GM18526 (cell line): ENCODE results near the gene CNTF.

ENCODE experiments used
- POLR2A ChIP-seq: IDR thresholded peaks from 3 replicates; pipeline ENCODE4 v1.6.1; 2011; ENCODE audit not compliant: insufficient read length; ENCODE audit errors: extremely low read depth

The CNTF gene

GRCh38 chr11:58654079-58654907 is 31.8 kb downstream of the CNTF start:
- TF ChIP-seq POLR2A: no peak

DNA sequence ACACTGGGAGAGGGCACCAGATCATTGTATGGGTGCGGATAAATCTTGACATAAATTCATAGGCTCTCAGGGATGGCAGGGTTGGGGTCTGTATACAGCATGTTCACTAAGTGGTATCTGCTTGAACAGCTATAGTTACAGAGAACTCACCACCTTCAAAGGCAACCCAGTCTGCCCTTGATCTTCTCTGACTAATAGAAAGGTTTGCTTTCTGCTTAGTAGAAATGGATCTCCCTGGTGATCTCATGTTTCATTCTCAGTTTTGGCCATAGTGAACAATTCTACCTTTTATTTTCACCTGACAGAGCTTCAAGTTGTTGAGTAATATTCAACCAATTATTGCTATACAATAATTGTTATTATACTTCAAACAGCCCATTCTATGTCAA is 32.4 kb downstream of the CNTF start:
- TF ChIP-seq POLR2A: no peak

DNA sequence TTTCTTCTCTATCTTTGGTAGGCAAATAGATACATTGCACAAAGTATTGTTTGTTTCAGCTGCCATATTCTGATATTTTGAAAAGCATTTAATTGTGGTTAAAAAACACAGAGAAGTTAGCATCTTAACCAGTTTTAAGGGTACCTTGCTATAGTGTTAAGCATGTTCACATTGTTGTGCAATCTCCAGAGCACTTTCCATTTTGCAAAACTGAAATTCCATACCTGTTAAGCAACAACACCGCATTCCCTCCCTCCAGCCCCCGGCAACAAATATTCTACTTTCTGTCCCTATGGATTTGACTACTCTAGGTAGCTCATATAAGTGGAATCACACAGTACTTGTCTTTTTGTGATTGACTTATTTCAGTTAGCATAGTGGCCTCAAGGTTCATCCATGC is 33.9 kb downstream of the CNTF start:
- no peak for TF ChIP-seq POLR2A

GRCh38 chr11:58658623-58659022 is 36.2 kb downstream of the CNTF start:
- TF ChIP-seq POLR2A: no peak

DNA sequence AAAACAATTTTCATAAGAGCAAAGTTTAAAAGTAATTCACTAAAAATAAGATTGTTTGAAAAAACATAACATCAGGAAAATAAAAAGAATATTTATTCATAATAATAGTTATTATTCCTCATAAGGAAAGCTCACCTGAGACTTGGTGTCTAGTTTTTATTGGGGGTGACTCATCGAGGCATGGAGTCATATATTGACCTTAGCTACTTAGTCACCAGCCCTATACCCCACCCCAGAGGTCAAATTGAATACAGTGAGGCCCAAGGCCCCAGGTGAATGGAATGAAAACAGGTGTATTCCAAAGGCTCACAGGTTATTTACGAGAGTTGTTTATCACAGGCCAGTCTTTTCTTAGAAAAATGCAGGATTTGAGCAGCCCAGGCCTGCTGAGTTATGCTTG is 36.9 kb downstream of the CNTF start:
- TF ChIP-seq POLR2A: no peak

DNA sequence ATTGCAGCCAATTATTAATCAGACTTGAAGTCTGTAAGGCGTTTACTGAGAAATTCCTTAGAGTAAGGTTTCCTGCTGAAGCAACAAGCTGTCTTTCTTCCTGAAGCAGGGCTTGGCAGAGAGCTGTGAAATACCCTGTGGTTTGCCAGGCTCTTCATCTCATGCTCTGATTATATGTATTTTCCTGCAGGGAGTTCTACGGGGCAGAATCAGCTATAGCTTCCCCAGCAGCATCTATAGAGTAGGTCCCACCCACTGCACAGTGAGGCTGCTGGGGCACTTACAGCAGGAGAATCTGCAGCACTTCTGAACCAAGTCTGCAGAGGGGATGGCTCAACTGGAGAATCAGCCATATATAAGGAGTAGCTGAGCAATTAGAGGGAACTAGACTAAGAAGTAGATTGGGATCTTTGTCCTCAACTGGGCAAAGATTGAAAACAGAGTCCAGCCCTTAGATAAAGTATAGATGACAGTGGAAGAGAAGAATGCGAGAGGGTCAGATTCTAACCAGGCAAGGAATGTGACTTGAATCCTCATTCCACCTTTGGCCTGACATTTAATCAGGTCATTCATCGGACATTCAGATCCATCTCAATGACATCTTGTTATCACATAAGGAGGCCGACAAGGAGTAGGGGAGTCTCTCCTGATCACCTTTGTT is 37.6 kb downstream of the CNTF start:
- no peak for TF ChIP-seq POLR2A

DNA sequence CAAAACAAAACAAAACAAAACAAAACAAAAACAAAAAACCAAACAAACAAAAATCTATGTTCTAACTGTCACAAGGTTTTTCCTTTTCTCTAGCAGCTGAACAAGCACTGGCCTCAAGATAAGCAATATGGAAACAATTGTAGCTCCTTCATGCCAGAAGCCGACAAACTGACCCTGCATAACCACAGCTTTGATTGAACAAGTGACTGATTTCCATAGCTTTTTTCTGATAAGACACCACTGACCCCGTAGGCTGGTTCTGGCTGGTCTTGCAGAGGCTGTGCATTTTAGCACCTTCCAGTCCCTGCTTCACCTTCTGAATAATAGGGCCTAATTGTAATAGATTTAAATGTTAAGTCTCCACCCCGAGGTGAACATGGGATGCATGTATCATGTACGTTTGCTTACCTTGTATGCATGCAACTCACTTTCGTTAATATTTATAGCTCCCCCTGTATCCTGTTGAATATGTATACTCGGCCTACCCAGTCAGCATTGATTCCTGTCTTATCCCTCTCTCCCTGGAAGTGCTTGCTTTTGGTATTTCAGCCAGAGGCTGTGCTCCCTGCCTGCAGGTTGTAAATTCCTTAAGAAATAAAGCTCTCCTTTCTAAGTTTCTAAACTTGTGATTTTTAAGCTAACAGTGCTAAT is 49.6 kb downstream of the CNTF start:
- no peak for TF ChIP-seq POLR2A

DNA sequence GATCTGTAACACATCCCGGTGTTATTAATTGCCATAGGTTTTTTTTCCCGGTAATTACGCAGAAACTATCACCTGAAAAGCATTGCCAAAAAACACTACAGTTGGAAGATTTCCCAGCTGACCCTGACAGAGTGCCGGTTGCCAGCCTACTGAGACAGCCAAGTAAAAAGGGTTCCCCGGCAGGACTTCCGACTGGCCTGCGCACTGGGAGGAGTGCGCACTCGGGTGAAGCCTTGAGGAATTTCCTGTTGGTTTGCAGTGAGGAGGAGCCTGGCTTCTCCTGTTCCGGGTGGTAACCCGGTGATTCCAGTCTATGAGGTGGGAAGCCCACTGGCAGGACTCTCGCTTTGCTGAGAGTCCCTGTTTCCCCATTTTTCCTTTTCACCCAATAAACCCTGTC is 52.1 kb downstream of the CNTF start:
- no peak for TF ChIP-seq POLR2A
